ENCODE data around the gene IQSEC1. TPM values are rescaled to one million over a fixed set of nuclear protein-coding genes. Genes with fewer than 3 reads are reported as not detected.

The IQSEC1 gene
- polyA plus RNA-seq, 1 experiment, result 4.8 TPM

GRCh38 chr3:13021141-13022114 lies 51.8 kb downstream of the IQSEC1 start:
- Histone ChIP-seq H3K4me3 (ENCODE audit: low read depth, low read length) (no peak overlapping the region), H3K36me3 (ENCODE audit: control insufficient read depth, insufficient read depth, low read length) (no peaks in the 10 kb centered on the region), H3K27me3 (ENCODE audit: control insufficient read depth, insufficient read depth, low read length) (no peaks in the 10 kb centered on the region)
- CTCF ChIA-PET, result interaction anchor here (1.4 kb wide), 1 partner anchor 19 kb away, joined by 3 read pairs; no protein-coding TSS in a partner anchor
- TF ChIP-seq CTCF (IDR thresholded peaks at IDR 0.05; ENCODE audit: insufficient read depth, low read depth, low read length), result no peak
- POLR2A ChIA-PET, result interaction anchor here (0.6 kb wide), 1 partner anchor 269 kb away, joined by 4 read pairs; no protein-coding TSS in a partner anchor
- no peak for DNase-seq (ENCODE audit: low read depth)

- ChIA-PET POLR2A (no interaction called here), CTCF (interaction anchor here (0.9 kb wide), 1 partner anchor 13 kb away, joined by 3 read pairs; no protein-coding TSS in a partner anchor)
- Histone ChIP-seq H3K36me3 (ENCODE audit: control insufficient read depth, insufficient read depth, low read length) (no peaks in the 10 kb centered on the region), H3K27me3 (ENCODE audit: control insufficient read depth, insufficient read depth, low read length) (no peaks in the 10 kb centered on the region), H3K4me3 (ENCODE audit: low read depth, low read length) (no peak overlapping the region)
- TF ChIP-seq CTCF (IDR thresholded peaks at IDR 0.05; ENCODE audit: insufficient read depth, low read depth, low read length), result no peak
- DNase-seq (ENCODE audit: low read depth), result no peak
These were observed 53.0 kb downstream of the IQSEC1 start for GRCh38 chr3:13020159-13020750.

GRCh38 chr3:13019243-13020095 lies 53.8 kb downstream of the IQSEC1 start:
- POLR2A ChIA-PET, result no interaction called here
- no peak overlapping the region for H3K4me3 ChIP-seq (ENCODE audit: low read depth, low read length)

GRCh38 chr3:13018561-13019242 lies 54.5 kb downstream of the IQSEC1 start:
- CTCF ChIA-PET, result interaction anchor here (0.8 to 1.9 kb wide), 5 partner anchors 11 to 622 kb away, joined by 3 to 9 read pairs (median 3); no protein-coding TSS in a partner anchor
- no peak overlapping the region for H3K4me3 ChIP-seq (ENCODE audit: low read depth, low read length)
- no peak for DNase-seq (ENCODE audit: low read depth)
- no peak for TF ChIP-seq CTCF (IDR thresholded peaks at IDR 0.05; ENCODE audit: insufficient read depth, low read depth, low read length)
- no peaks in the 10 kb centered on the region for H3K36me3 ChIP-seq (ENCODE audit: control insufficient read depth, insufficient read depth, low read length)
- no peaks in the 10 kb centered on the region for H3K27me3 ChIP-seq (ENCODE audit: control insufficient read depth, insufficient read depth, low read length)
- POLR2A ChIA-PET, result no interaction called here

More at GRCh38 chr3:13019243-13020095, 53.8 kb downstream of the IQSEC1 start:
- DNase-seq (ENCODE audit: low read depth), result peak; percentile 54
- H3K36me3 ChIP-seq (ENCODE audit: control insufficient read depth, insufficient read depth, low read length), result no peaks in the 10 kb centered on the region
- TF ChIP-seq CTCF (IDR thresholded peaks at IDR 0.05; ENCODE audit: insufficient read depth, low read depth, low read length), result no peak
- no peaks in the 10 kb centered on the region for H3K27me3 ChIP-seq (ENCODE audit: control insufficient read depth, insufficient read depth, low read length)
- CTCF ChIA-PET, result interaction anchor here (1.3 to 1.9 kb wide), 2 partner anchors 24 to 167 kb away, joined by 3 to 9 read pairs; no protein-coding TSS in a partner anchor

Measured in BJ (cell line).